GM04503 (cell line): ENCODE results near the gene PDXK.

Source experiments
- DNase-seq: peaks from one replicate; pipeline ENCODE4 v3.0.0-alpha.2; 2012; ENCODE audit warnings: low read depth

Gene PDXK

GRCh38 chr21:43763901-43764523 is 45.1 kb downstream of the PDXK start:
- DNase-seq: no peak

GRCh38 chr21:43764576-43765495 is 45.9 kb downstream of the PDXK start:
- no peak for DNase-seq

- no peak for DNase-seq
Observed at GRCh38 chr21:43766734-43767497, 48.0 kb downstream of the PDXK start.

GRCh38 chr21:43767498-43767983 is 48.6 kb downstream of the PDXK start:
- DNase-seq: no peak

- DNase-seq: no peak
Observed at GRCh38 chr21:43767984-43768867, 49.3 kb downstream of the PDXK start.

- DNase-seq: no peak
Observed at GRCh38 chr21:43768868-43769167, 49.9 kb downstream of the PDXK start.

GRCh38 chr21:43769325-43769958 is 50.5 kb downstream of the PDXK start:
- no peak for DNase-seq

GRCh38 chr21:43770066-43770655 is 51.2 kb downstream of the PDXK start:
- DNase-seq: no peak

- DNase-seq: no peak
Observed at GRCh38 chr21:43771199-43771675, 52.3 kb downstream of the PDXK start.

- DNase-seq: no peak
Observed at GRCh38 chr21:43771698-43772424, 52.9 kb downstream of the PDXK start.

- no peak for DNase-seq
Observed at GRCh38 chr21:43772425-43772821, 53.5 kb downstream of the PDXK start.

GRCh38 chr21:43774163-43774562 is 55.2 kb downstream of the PDXK start:
- no peak for DNase-seq

- DNase-seq: no peak
Observed at GRCh38 chr21:43775190-43775589, 56.3 kb downstream of the PDXK start.

GRCh38 chr21:43775795-43776430 is 57.0 kb downstream of the PDXK start, which contains the start of gene CSTB:
CSTB (minus strand) TSS chr21:43776308; CDS start chr21:43776269, 39 bp downstream.
- no peak for DNase-seq

- no peak for DNase-seq
Observed at GRCh38 chr21:43777953-43778352, 59.0 kb downstream of the PDXK start.

- no peak for DNase-seq
Observed at GRCh38 chr21:43778469-43779335, 59.8 kb downstream of the PDXK start.

GRCh38 chr21:43779660-43780059 is 60.7 kb downstream of the PDXK start:
- no peak for DNase-seq

- no peak for DNase-seq
Observed at GRCh38 chr21:43781846-43782245, 62.9 kb downstream of the PDXK start.
